GM23338 (cell line): Measurements from ENCODE around the gene RXRB. TPM values are rescaled to one million over a fixed set of nuclear protein-coding genes. Genes with fewer than 3 reads are reported as not detected.

ENCODE experiments used
- ATAC-seq: fragments of 200-7000 bp; cut with Tn5 transposase; 3 replicates; pipeline ENCODE4 v1.9.1; 2020
- DNase-seq: peaks from one replicate; pipeline ENCODE4 v3.0.0-alpha.2; 2015; ENCODE audit warnings: low spot score
- H2AFZ ChIP-seq: fragments of 200-600 bp; sonication (generic); 2 replicates; pipeline ENCODE4 v1.8.0; 2016; ENCODE audit warnings: antibody characterized with exemption, mild to moderate bottlenecking, moderate library complexity
- H3F3A ChIP-seq: fragments of 200-600 bp; sonication (generic); replicated peaks from 2 replicates; pipeline ENCODE4 v1.8.0; 2017; ENCODE audit warnings: antibody characterized with exemption, mixed run types, low read depth
- H3K27ac ChIP-seq: fragments of 200-600 bp; sonication (generic); 2 replicates; pipeline ENCODE4 v1.6.1; 2016; ENCODE audit warnings: low read depth
- H3K27me3 ChIP-seq: fragments of 200-600 bp; sonication (generic); 2 replicates; pipeline ENCODE4 v1.8.0; 2016; ENCODE audit warnings: mild to moderate bottlenecking, mixed run types, moderate library complexity; ENCODE audit not compliant: insufficient read depth
- H3K36me3 ChIP-seq: fragments of 200-600 bp; sonication (generic); 2 replicates; pipeline ENCODE4 v1.8.0; 2016; ENCODE audit warnings: mild to moderate bottlenecking; ENCODE audit not compliant: insufficient read depth
- H3K4me1 ChIP-seq: fragments of 200-600 bp; sonication (generic); 2 replicates; pipeline ENCODE4 v1.8.0; 2016; ENCODE audit warnings: mild to moderate bottlenecking, moderate library complexity; ENCODE audit not compliant: insufficient read depth
- H3K4me2 ChIP-seq: fragments of 200-600 bp; sonication (generic); 2 replicates; pipeline ENCODE4 v1.7.1; 2017; ENCODE audit warnings: mixed run types
- H3K4me3 ChIP-seq: fragments of 200-600 bp; sonication (generic); 2 replicates; pipeline ENCODE4 v1.6.1; 2016; ENCODE audit warnings: mixed run types
- H3K79me2 ChIP-seq: fragments of 200-600 bp; sonication (generic); replicated peaks from 2 replicates; pipeline ENCODE4 v1.8.0; 2017; ENCODE audit warnings: mild to moderate bottlenecking; ENCODE audit not compliant: insufficient read depth
- H3K9me2 ChIP-seq: fragments of 200-600 bp; sonication (generic); 2 replicates; pipeline ENCODE4 v1.8.0; 2017; ENCODE audit not compliant: insufficient read depth
- H4K20me1 ChIP-seq: fragments of 200-600 bp; sonication (generic); replicated peaks from 2 replicates; pipeline ENCODE4 v1.8.0; 2017; ENCODE audit warnings: mild to moderate bottlenecking; ENCODE audit not compliant: insufficient read depth
- H3K27ac Mint-ChIP-seq: 2 replicates; pipeline ENCODE4 v1.8.0; 2020; ENCODE audit warnings: inconsistent platforms, mild to moderate bottlenecking, moderate library complexity, mixed read lengths
- H3K27me3 Mint-ChIP-seq: 3 replicates; pipeline ENCODE4 v1.8.0; 2022; ENCODE audit warnings: low read depth, mild to moderate bottlenecking, moderate library complexity, mixed read lengths, inconsistent platforms; ENCODE audit not compliant: insufficient read depth, poor library complexity
- H3K36me3 Mint-ChIP-seq: 3 replicates; pipeline ENCODE4 v1.8.0; 2021; ENCODE audit warnings: low read depth, mild to moderate bottlenecking, inconsistent platforms, moderate library complexity, mixed read lengths
- H3K4me1 Mint-ChIP-seq: 3 replicates; pipeline ENCODE4 v1.8.0; 2020; ENCODE audit warnings: mild to moderate bottlenecking, inconsistent platforms, mixed read lengths
- H3K4me3 Mint-ChIP-seq: 3 replicates; pipeline ENCODE4 v1.8.0; 2021; ENCODE audit warnings: moderate library complexity, mild to moderate bottlenecking, inconsistent platforms, mixed read lengths
- H3K9me3 Mint-ChIP-seq: 3 replicates; pipeline ENCODE4 v1.8.0; 2020; ENCODE audit warnings: moderate library complexity, mild to moderate bottlenecking, inconsistent platforms, mixed read lengths
- CREB1 ChIP-seq: fragments of 250-450 bp; sonication (Bioruptor Pico); IDR thresholded peaks from 2 replicates; pipeline ENCODE4 v1.5.0; 2020; ENCODE audit warnings: low read depth, mild to moderate bottlenecking, moderate library complexity
- CTCF ChIP-seq, 2 experiments: fragments of 200-600 bp in 1 of 2; sonication (generic) in 1 of 2; conservative IDR thresholded peaks; 2 replicates each; pipeline versions ENCODE4 v1.5.1 to v1.6.1; 2016 to 2017; ENCODE audit warnings: antibody characterized with exemption in 2 of 2, low read depth in 2 of 2, mild to moderate bottlenecking in 2 of 2, moderate library complexity in 1 of 2
- EZH2 ChIP-seq: fragments of 200-600 bp; sonication (generic); IDR thresholded peaks from one replicate; pipeline ENCODE4 v1.8.0; 2017; ENCODE audit warnings: antibody characterized with exemption, mild to moderate bottlenecking, low read depth; ENCODE audit not compliant: unreplicated experiment
- EZH2phosphoT487 ChIP-seq: fragments of 200-600 bp; sonication (generic); IDR thresholded peaks from one replicate; pipeline ENCODE4 v1.8.1; 2018; ENCODE audit warnings: antibody characterized with exemption; ENCODE audit not compliant: unreplicated experiment
- NANOG ChIP-seq: IDR thresholded peaks from 2 replicates; pipeline ENCODE4 v1.6.1; 2016; ENCODE audit warnings: antibody characterized with exemption, borderline replicate concordance
- POLR2AphosphoS5 ChIP-seq: IDR thresholded peaks from 2 replicates; pipeline ENCODE4 v1.6.1; 2016; ENCODE audit warnings: antibody characterized with exemption, low read depth
- REST ChIP-seq: IDR thresholded peaks from one replicate; pipeline ENCODE4 v1.6.1; 2018; ENCODE audit warnings: antibody characterized with exemption; ENCODE audit not compliant: unreplicated experiment
- STAT1 ChIP-seq: IDR thresholded peaks from one replicate; pipeline ENCODE4 v1.6.1; 2016; ENCODE audit warnings: antibody characterized with exemption; ENCODE audit not compliant: unreplicated experiment
- ZNF114 ChIP-seq: fragments of 250-450 bp; sonication (Bioruptor Pico); IDR thresholded peaks from 2 replicates; pipeline ENCODE4 v1.5.0; 2020; ENCODE audit warnings: mild to moderate bottlenecking, moderate library complexity
- ZNF331 ChIP-seq: fragments of 250-450 bp; sonication (Bioruptor Pico); IDR thresholded peaks from 2 replicates; pipeline ENCODE4 v1.5.0; 2020; ENCODE audit warnings: low read depth, mild to moderate bottlenecking, moderate library complexity
- polyA plus RNA-seq: library from polyadenylated mRNA; unstranded; fragments of >200 nt; fragmentation: Nextera tagmentation; extraction: Ambion mirVana; gene quantifications from 2 replicates; pipeline ENCODE4 v1.2.1, GENCODE V29; 2016
- total RNA-seq: library from RNA; depleted of rRNA; stranded (reverse); fragments of >200 nt; shearing (Covaris generic); gene quantifications from 2 replicates; pipeline ENCODE4 v1.2.3, GENCODE V29; 2014
- TF ChIP-seq, protein P1 (sequence below): IDR thresholded peaks from 2 replicates; pipeline ENCODE4 v1.6.1; 2016; ENCODE audit warnings: antibody characterized with exemption

RXRB gene
- total and polyA plus RNA-seq, 2 experiments from 2014 or later, result 6.9 to 11.6 TPM

DNA sequence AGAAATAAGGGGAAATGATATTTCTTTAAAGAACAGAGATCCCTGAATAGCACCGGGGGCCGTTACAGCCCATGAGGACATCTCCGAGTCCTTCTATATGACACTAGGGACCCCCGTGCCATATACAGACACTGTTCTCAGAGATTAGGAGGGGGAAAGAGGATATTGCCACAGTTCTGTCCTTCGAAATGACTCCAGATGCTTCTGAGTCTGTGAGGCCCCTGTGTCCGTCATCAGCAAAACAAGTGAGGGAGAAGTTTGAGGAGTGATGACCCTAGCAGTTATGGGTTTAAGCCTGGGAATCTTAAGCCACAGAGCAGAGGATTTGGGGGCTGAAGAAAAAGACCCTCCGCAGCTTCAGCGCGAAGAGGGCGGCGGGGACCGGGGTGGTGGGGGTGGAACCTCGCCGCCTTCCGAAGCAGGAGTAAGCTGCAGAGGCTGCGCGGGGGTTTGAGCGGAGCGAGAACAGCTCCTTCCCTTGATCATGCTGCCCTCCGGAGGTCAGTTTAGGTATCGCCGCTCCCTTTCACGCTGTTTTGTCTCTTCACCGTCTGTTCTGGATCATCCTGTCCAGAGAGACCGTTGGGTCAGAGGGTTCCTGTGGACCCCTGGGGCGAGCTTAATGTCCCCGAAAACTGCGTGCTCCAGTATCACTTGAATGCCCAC lies 47.6 kb upstream of the RXRB start:
- Mint-ChIP-seq H3K4me1 (peaks cover 19% of the 10 kb centered on the region), H3K4me3 (peak overlapping the region; percentile 82), H3K27me3 (peaks cover 15% of the 10 kb centered on the region), H3K36me3 (peaks cover 19% of the 10 kb centered on the region), H3K9me3 (no peaks in the 10 kb centered on the region), H3K27ac (no peak overlapping the region)
- Histone ChIP-seq H3K9me2 (no peaks in the 10 kb centered on the region), H3K4me3 (peak overlapping the region; percentile 63), H3K27ac (no peak overlapping the region), H4K20me1 (no peaks in the 10 kb centered on the region), H3K4me1 (peaks cover 12% of the 10 kb centered on the region), H3F3A (peaks cover 10% of the 10 kb centered on the region; the same call in 1 of the 2 replicates), H3K79me2 (no peaks in the 10 kb centered on the region), H3K27me3 (peaks cover 39% of the 10 kb centered on the region), H3K4me2 (peak overlapping the region; percentile 90), H3K36me3 (no peaks in the 10 kb centered on the region), H2AFZ (peak overlapping the region; percentile 100)
- ATAC-seq (peak; percentile 67), DNase-seq (peak; percentile 97)
- TF ChIP-seq NANOG, result no peak
- no peak for TF ChIP-seq POLR2AphosphoS5
- TF ChIP-seq ZNF331 (CRISPR knock-in tag), result no peak
- peak; percentile 67 to 95 for TF ChIP-seq CTCF (conservative IDR thresholded peaks at IDR 0.05; ENCODE audit: low read depth in 2 of 2)

DNA sequence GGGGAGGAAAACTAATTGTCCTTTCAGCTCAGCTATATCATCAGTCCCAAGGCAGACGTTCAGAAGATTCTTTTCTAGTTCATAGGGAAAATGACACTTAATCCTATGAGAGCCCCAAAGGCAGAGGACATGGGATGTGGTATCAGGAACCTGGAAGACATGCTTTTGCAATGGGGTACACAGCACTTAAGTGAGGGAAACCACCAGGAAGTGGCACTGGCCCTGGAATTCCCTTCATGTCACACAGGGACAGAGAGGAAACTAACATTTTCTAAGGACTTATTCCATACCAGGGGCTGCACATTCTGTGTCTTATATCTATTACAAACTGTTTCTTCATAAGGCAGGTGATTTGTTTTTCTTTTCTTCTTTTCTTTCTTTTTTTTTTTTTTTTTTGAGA lies 43.0 kb upstream of the RXRB start:
- no peak overlapping the region for H3K27ac ChIP-seq
- no peak overlapping the region for H2AFZ ChIP-seq
- no peaks in the 10 kb centered on the region for H4K20me1 ChIP-seq
- H3K79me2 ChIP-seq, result no peaks in the 10 kb centered on the region
- no peak overlapping the region for H3K4me2 ChIP-seq
- H3K9me3 Mint-ChIP-seq, result no peaks in the 10 kb centered on the region
- no peak overlapping the region for H3K4me3 ChIP-seq
- no peaks in the 10 kb centered on the region for H3K9me2 ChIP-seq
- no peaks in the 10 kb centered on the region for H3F3A ChIP-seq
- H3K4me1 ChIP-seq, result peaks cover 4% of the 10 kb centered on the region; the same call in 1 of the 2 replicates
- no peak overlapping the region for H3K27ac Mint-ChIP-seq
- DNase-seq (no peak), ATAC-seq (no peak)
- peaks cover 56% of the 10 kb centered on the region for H3K27me3 ChIP-seq
- H3K4me1 Mint-ChIP-seq, result peaks cover 1% of the 10 kb centered on the region; the same call in 2 of the 3 replicates
- no peaks in the 10 kb centered on the region for H3K36me3 Mint-ChIP-seq
- peaks cover 11% of the 10 kb centered on the region for H3K27me3 Mint-ChIP-seq
- H3K36me3 ChIP-seq, result no peaks in the 10 kb centered on the region
- H3K4me3 Mint-ChIP-seq, result no peak overlapping the region
- TF ChIP-seq, protein P1, sequence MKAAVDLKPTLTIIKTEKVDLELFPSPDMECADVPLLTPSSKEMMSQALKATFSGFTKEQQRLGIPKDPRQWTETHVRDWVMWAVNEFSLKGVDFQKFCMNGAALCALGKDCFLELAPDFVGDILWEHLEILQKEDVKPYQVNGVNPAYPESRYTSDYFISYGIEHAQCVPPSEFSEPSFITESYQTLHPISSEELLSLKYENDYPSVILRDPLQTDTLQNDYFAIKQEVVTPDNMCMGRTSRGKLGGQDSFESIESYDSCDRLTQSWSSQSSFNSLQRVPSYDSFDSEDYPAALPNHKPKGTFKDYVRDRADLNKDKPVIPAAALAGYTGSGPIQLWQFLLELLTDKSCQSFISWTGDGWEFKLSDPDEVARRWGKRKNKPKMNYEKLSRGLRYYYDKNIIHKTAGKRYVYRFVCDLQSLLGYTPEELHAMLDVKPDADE, result no peak
- TF ChIP-seq CREB1 (CRISPR knock-in tag) (no peak), ZNF114 (CRISPR knock-in tag) (no peak), REST (no peak), EZH2 (no peak), STAT1 (no peak), POLR2AphosphoS5 (no peak), EZH2phosphoT487 (no peak)
